ENCODE data around the gene CTNND2. TPM values are rescaled to one million over a fixed set of nuclear protein-coding genes. Genes with fewer than 3 reads are reported as not detected.

CTNND2 gene
- total and polyA plus RNA-seq, 10 of the 15 experiments (the other 5 are each of a cell fraction or from before 2014, with no cell fraction given): 0.02 to 0.16 (median 0.04) TPM; not detected in 7

DNA sequence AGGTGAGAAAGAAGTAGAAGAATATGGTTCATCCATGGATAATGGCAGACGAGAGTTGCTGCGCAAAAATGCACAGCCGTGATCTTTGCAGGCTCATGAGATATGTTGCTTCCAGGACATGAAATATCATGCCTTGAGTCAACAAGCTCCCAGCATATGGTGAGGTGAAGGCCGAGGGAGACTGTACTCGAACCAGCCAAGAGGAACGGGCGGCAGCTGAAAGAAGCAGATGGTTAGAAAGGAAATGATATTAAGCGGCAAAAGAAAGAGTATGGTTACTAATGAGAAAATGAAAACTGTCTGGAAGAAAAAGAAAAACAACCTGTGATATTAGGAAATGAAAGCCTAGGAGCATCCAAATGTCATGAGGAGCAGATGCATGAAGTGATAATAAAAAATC, 798.5 kb downstream of the CTNND2 start:
- no peak overlapping the region for H3K9ac ChIP-seq (ENCODE audit: control insufficient read depth, insufficient read depth, low read length)
- FAIRE-seq (no peak), DNase-seq (ENCODE audit: low read depth, low spot score) (no peak), ATAC-seq (no peak)
- SMC1A ChIA-PET (ENCODE audit: uncharacterized antibody, unreplicated experiment): no interaction called here
- no peak overlapping the region for H2AFZ ChIP-seq (ENCODE audit: control insufficient read depth, low read depth, low read length)
- H3K36me3 ChIP-seq (ENCODE audit: control insufficient read depth in 2 of 2, insufficient read depth in 2 of 2, low read length in 1 of 2): no peaks in the 10 kb centered on the region
- no TSS peak for BruUV-seq (replicated peaks)
- H3K4me1 ChIP-seq (ENCODE audit: control insufficient read depth, insufficient read depth, low read length): no peaks in the 10 kb centered on the region
- no peak for TF ChIP-seq CBFB (IDR thresholded peaks at IDR 0.05; ENCODE audit: low read depth)
- no peak for TF ChIP-seq EED (IDR thresholded peaks at IDR 0.05; ENCODE audit: low read depth)
- TF ChIP-seq, protein P1, sequence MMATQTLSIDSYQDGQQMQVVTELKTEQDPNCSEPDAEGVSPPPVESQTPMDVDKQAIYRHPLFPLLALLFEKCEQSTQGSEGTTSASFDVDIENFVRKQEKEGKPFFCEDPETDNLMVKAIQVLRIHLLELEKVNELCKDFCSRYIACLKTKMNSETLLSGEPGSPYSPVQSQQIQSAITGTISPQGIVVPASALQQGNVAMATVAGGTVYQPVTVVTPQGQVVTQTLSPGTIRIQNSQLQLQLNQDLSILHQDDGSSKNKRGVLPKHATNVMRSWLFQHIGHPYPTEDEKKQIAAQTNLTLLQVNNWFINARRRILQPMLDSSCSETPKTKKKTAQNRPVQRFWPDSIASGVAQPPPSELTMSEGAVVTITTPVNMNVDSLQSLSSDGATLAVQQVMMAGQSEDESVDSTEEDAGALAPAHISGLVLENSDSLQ (IDR thresholded peaks at IDR 0.05): no peak
- TF ChIP-seq ZZZ3 (IDR thresholded peaks at IDR 0.05; ENCODE audit: control insufficient read depth, insufficient read length, low read depth): no peak
- TF ChIP-seq, protein P2, sequence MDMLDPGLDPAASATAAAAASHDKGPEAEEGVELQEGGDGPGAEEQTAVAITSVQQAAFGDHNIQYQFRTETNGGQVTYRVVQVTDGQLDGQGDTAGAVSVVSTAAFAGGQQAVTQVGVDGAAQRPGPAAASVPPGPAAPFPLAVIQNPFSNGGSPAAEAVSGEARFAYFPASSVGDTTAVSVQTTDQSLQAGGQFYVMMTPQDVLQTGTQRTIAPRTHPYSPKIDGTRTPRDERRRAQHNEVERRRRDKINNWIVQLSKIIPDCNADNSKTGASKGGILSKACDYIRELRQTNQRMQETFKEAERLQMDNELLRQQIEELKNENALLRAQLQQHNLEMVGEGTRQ (IDR thresholded peaks at IDR 0.05; ENCODE audit: borderline replicate concordance, low read depth, low read length): no peak
- TF ChIP-seq PAX8 (IDR thresholded peaks at IDR 0.05): no peak
- TF ChIP-seq MYB (IDR thresholded peaks at IDR 0.05; ENCODE audit: borderline replicate concordance, low read depth, low read length): no peak
- TF ChIP-seq KAT2A (conservative IDR thresholded peaks at IDR 0.05; ENCODE audit: control insufficient read depth, low read depth, low read length): no peak
- no peak for TF ChIP-seq RAD21 (IDR thresholded peaks at IDR 0.05; ENCODE audit: insufficient read depth, low read depth, low read length)
- no peak for TF ChIP-seq RCOR1 (conservative IDR thresholded peaks at IDR 0.05; ENCODE audit: low read depth, low read length)
- TF ChIP-seq, protein P3, sequence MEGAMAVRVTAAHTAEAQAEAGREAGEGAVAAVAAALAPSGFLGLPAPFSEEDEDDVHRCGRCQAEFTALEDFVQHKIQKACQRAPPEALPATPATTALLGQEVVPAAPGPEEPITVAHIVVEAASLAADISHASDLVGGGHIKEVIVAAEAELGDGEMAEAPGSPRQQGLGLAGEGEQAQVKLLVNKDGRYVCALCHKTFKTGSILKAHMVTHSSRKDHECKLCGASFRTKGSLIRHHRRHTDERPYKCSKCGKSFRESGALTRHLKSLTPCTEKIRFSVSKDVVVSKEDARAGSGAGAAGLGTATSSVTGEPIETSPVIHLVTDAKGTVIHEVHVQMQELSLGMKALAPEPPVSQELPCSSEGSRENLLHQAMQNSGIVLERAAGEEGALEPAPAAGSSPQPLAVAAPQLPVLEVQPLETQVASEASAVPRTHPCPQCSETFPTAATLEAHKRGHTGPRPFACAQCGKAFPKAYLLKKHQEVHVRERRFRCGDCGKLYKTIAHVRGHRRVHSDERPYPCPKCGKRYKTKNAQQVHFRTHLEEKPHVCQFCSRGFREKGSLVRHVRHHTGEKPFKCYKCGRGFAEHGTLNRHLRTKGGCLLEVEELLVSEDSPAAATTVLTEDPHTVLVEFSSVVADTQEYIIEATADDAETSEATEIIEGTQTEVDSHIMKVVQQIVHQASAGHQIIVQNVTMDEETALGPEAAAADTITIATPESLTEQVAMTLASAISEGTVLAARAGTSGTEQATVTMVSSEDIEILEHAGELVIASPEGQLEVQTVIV (IDR thresholded peaks at IDR 0.05; ENCODE audit: borderline replicate concordance, partially characterized antibody): no peak
- TF ChIP-seq NFXL1 (IDR thresholded peaks at IDR 0.05; ENCODE audit: borderline replicate concordance): no peak
- TF ChIP-seq, protein P4, sequence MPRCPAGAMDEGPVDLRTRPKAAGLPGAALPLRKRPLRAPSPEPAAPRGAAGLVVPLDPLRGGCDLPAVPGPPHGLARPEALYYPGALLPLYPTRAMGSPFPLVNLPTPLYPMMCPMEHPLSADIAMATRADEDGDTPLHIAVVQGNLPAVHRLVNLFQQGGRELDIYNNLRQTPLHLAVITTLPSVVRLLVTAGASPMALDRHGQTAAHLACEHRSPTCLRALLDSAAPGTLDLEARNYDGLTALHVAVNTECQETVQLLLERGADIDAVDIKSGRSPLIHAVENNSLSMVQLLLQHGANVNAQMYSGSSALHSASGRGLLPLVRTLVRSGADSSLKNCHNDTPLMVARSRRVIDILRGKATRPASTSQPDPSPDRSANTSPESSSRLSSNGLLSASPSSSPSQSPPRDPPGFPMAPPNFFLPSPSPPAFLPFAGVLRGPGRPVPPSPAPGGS (IDR thresholded peaks at IDR 0.05; ENCODE audit: borderline replicate concordance, insufficient read depth, low read depth, low read length, poor library complexity, severe bottlenecking): no peak
- no peak for TF ChIP-seq TAF1 (IDR thresholded peaks at IDR 0.05; ENCODE audit: borderline replicate concordance, low read depth, low read length)
- TF ChIP-seq, protein P5, sequence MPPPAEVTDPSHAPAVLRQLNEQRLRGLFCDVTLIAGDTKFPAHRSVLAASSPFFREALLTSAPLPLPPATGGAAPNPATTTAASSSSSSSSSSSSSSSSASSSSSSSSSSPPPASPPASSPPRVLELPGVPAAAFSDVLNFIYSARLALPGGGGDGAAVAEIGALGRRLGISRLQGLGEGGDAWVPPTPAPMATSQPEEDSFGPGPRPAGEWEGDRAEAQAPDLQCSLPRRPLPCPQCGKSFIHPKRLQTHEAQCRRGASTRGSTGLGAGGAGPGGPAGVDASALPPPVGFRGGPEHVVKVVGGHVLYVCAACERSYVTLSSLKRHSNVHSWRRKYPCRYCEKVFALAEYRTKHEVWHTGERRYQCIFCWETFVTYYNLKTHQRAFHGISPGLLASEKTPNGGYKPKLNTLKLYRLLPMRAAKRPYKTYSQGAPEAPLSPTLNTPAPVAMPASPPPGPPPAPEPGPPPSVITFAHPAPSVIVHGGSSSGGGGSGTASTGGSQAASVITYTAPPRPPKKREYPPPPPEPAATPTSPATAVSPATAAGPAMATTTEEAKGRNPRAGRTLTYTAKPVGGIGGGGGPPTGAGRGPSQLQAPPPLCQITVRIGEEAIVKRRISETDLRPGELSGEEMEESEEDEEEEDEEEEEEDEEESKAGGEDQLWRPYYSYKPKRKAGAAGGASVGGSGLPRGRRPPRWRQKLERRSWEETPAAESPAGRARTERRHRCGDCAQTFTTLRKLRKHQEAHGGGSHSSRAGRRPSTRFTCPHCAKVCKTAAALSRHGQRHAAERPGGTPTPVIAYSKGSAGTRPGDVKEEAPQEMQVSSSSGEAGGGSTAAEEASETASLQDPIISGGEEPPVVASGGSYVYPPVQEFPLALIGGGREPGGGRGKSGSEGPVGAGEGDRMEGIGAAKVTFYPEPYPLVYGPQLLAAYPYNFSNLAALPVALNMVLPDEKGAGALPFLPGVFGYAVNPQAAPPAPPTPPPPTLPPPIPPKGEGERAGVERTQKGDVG (CRISPR knock-in tag; IDR thresholded peaks at IDR 0.05): no peak
- no peak for TF ChIP-seq HDAC2 (IDR thresholded peaks at IDR 0.05)
- H3K4me2 ChIP-seq (ENCODE audit: control insufficient read depth, insufficient read depth): no peak overlapping the region
- intact Hi-C loops (cut with micrococcal nuclease; ENCODE audit: unreplicated experiment): no loop called here
- POLR2A ChIA-PET: no interaction called here
- H4K20me1 ChIP-seq (ENCODE audit: control insufficient read depth, insufficient read depth): no peaks in the 10 kb centered on the region
- H3K79me2 ChIP-seq (ENCODE audit: control insufficient read depth, insufficient read depth, low read length): no peaks in the 10 kb centered on the region
- RAD21 ChIA-PET (ENCODE audit: unreplicated experiment): no interaction called here
- H3K4me3 ChIP-seq: no peak overlapping the region
- WGBS (ENCODE audit: insufficient coverage, insufficient replicate concordance, low lambda C conversion rate, missing lambda C conversion rate): 45% methylated on average over 8 of the region's 8 CpGs
- H3K27ac ChIP-seq (ENCODE audit: control insufficient read depth, insufficient read depth): no peak overlapping the region
- no peaks in the 10 kb centered on the region for H3K9me3 ChIP-seq (replicated peaks; ENCODE audit: control insufficient read depth, insufficient read depth, low read length)
- H3K27me3 ChIP-seq (replicated peaks in 1 of 2; ENCODE audit: control insufficient read depth in 2 of 2, insufficient read depth in 2 of 2, low read length in 1 of 2): 0 out of 4 replicates have a peak, but pooled peaks cover 0 to 2% of the 10 kb centered on the region in 2 experiments
- CTCF ChIA-PET: no interaction called here
- in situ Hi-C loops (cut with MboI): no loop called here

Data from GM12878 (cell line).